Measurements from ENCODE around the gene CLEC11A.

Gene CLEC11A

DNA sequence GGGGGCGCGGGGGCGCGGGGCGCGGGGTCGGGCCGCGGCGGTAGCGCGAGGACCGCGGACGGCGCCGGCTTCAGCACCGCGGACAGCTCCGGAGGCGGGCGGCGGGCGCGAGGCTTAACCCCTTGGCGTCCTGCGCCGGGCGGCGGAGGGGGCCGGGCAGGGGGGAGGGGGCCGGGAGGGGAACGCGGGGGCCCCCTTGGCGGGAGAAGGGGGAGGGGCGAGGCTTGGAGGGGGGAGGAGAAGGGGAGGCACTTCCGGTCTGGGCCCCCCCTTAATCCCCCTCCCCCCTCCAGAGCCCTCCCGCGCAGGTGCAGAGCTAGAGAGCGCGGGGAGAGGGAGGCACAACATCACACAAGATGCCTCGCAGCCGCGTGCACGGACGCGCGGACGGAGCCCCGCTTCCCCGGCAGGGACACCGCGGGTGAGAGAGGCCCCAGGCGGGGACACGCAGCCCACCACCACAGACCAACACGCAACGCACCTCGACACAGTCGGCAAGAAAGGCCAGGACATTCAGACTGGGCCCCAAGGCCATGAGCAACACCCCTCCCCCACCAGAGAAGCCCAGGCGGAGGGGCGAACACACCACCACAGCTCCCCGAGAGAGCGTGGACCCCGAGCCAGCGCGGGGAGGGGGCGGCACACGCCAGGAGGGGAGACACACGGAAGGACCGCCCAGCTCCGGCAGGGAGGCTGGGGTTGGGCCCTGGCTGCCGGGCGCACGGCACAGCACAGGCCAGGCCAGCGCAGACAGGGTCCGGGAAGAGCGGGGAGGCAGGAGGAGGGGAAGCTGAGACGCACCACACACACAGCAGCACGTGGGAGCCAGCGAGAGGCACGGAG lies 27.7 kb upstream of the CLEC11A start:
- H3K4me1 ChIP-seq (ENCODE audit: insufficient read depth, low read length, poor library complexity, severe bottlenecking): no peaks in the 10 kb centered on the region
- TF ChIP-seq, protein P1, sequence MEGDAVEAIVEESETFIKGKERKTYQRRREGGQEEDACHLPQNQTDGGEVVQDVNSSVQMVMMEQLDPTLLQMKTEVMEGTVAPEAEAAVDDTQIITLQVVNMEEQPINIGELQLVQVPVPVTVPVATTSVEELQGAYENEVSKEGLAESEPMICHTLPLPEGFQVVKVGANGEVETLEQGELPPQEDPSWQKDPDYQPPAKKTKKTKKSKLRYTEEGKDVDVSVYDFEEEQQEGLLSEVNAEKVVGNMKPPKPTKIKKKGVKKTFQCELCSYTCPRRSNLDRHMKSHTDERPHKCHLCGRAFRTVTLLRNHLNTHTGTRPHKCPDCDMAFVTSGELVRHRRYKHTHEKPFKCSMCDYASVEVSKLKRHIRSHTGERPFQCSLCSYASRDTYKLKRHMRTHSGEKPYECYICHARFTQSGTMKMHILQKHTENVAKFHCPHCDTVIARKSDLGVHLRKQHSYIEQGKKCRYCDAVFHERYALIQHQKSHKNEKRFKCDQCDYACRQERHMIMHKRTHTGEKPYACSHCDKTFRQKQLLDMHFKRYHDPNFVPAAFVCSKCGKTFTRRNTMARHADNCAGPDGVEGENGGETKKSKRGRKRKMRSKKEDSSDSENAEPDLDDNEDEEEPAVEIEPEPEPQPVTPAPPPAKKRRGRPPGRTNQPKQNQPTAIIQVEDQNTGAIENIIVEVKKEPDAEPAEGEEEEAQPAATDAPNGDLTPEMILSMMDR (conservative IDR thresholded peaks at IDR 0.05; ENCODE audit: low read length): no peak
- no peak for TF ChIP-seq EZH2phosphoT487 (IDR thresholded peaks at IDR 0.05; ENCODE audit: borderline replicate concordance)
- no peaks in the 10 kb centered on the region for H3F3A ChIP-seq (ENCODE audit: low read depth)
- no peaks in the 10 kb centered on the region for H3K27me3 ChIP-seq (ENCODE audit: insufficient read depth, low read length, poor library complexity, severe bottlenecking)
- no peak overlapping the region for H2AFZ ChIP-seq (ENCODE audit: low read length)
- H3K9me2 ChIP-seq (replicated peaks; ENCODE audit: low read depth, low read length): no peaks in the 10 kb centered on the region
- H3K9me3 ChIP-seq (ENCODE audit: insufficient read depth, low read depth, low read length): no peaks in the 10 kb centered on the region
- no peaks in the 10 kb centered on the region for H3K36me3 ChIP-seq (ENCODE audit: insufficient read depth, low read length)
- no peak overlapping the region for H3K4me3 ChIP-seq (ENCODE audit: low read length, poor library complexity, severe bottlenecking)
- no peak overlapping the region for H3K9ac ChIP-seq (ENCODE audit: low read depth, low read length, poor library complexity, severe bottlenecking)
- no peaks in the 10 kb centered on the region for H3K79me2 ChIP-seq (ENCODE audit: insufficient read depth, low read length)
- H4K20me1 ChIP-seq (ENCODE audit: insufficient read depth, low read length, poor library complexity, severe bottlenecking): no peaks in the 10 kb centered on the region
- no peak overlapping the region for H3K4me2 ChIP-seq (ENCODE audit: low read depth, low read length, poor library complexity, severe bottlenecking)

- no peaks in the 10 kb centered on the region for H3F3A ChIP-seq (ENCODE audit: low read depth)
- H4K20me1 ChIP-seq (ENCODE audit: insufficient read depth, low read length, poor library complexity, severe bottlenecking): no peaks in the 10 kb centered on the region
- H2AFZ ChIP-seq (ENCODE audit: low read length): no peak overlapping the region
- H3K4me1 ChIP-seq (ENCODE audit: insufficient read depth, low read length, poor library complexity, severe bottlenecking): no peaks in the 10 kb centered on the region
- no peak for TF ChIP-seq EZH2phosphoT487 (IDR thresholded peaks at IDR 0.05; ENCODE audit: borderline replicate concordance)
- TF ChIP-seq, protein P1 (conservative IDR thresholded peaks at IDR 0.05; ENCODE audit: low read length): no peak
- no peaks in the 10 kb centered on the region for H3K9me3 ChIP-seq (ENCODE audit: insufficient read depth, low read depth, low read length)
- H3K36me3 ChIP-seq (ENCODE audit: insufficient read depth, low read length): no peaks in the 10 kb centered on the region
- no peaks in the 10 kb centered on the region for H3K27me3 ChIP-seq (ENCODE audit: insufficient read depth, low read length, poor library complexity, severe bottlenecking)
- no peak overlapping the region for H3K9ac ChIP-seq (ENCODE audit: low read depth, low read length, poor library complexity, severe bottlenecking)
- no peak overlapping the region for H3K4me2 ChIP-seq (ENCODE audit: low read depth, low read length, poor library complexity, severe bottlenecking)
- H3K79me2 ChIP-seq (ENCODE audit: insufficient read depth, low read length): no peaks in the 10 kb centered on the region
- no peaks in the 10 kb centered on the region for H3K9me2 ChIP-seq (replicated peaks; ENCODE audit: low read depth, low read length)
- H3K4me3 ChIP-seq (ENCODE audit: low read length, poor library complexity, severe bottlenecking): no peak overlapping the region
Observed at GRCh38 chr19:50696094-50696483, 27.1 kb upstream of the CLEC11A start.

GRCh38 chr19:50697414-50698124 lies 25.6 kb upstream of the CLEC11A start:
- no peak for TF ChIP-seq EZH2phosphoT487 (IDR thresholded peaks at IDR 0.05; ENCODE audit: borderline replicate concordance)
- TF ChIP-seq, protein P1 (conservative IDR thresholded peaks at IDR 0.05; ENCODE audit: low read length): no peak
- Histone ChIP-seq H3K9me2 (replicated peaks; ENCODE audit: low read depth, low read length) (no peaks in the 10 kb centered on the region), H3K9me3 (ENCODE audit: insufficient read depth, low read depth, low read length) (no peaks in the 10 kb centered on the region), H3F3A (ENCODE audit: low read depth) (no peaks in the 10 kb centered on the region), H3K9ac (ENCODE audit: low read depth, low read length, poor library complexity, severe bottlenecking) (no peak overlapping the region), H3K4me2 (ENCODE audit: low read depth, low read length, poor library complexity, severe bottlenecking) (no peak overlapping the region), H3K27me3 (ENCODE audit: insufficient read depth, low read length, poor library complexity, severe bottlenecking) (no peaks in the 10 kb centered on the region), H3K36me3 (ENCODE audit: insufficient read depth, low read length) (no peaks in the 10 kb centered on the region), H3K4me1 (ENCODE audit: insufficient read depth, low read length, poor library complexity, severe bottlenecking) (no peaks in the 10 kb centered on the region), H3K79me2 (ENCODE audit: insufficient read depth, low read length) (no peaks in the 10 kb centered on the region), H2AFZ (ENCODE audit: low read length) (no peak overlapping the region), H4K20me1 (ENCODE audit: insufficient read depth, low read length, poor library complexity, severe bottlenecking) (no peaks in the 10 kb centered on the region), H3K4me3 (ENCODE audit: low read length, poor library complexity, severe bottlenecking) (no peak overlapping the region)
